Smooth muscle cell (in vitro differentiated cells): ENCODE measurements around the gene KCNA1. TPM values are rescaled to one million over a fixed set of nuclear protein-coding genes. Genes with fewer than 3 reads are reported as not detected.
"Not testable (repeated sequence)": the region's sequence is repeated elsewhere in the genome, so short reads cannot be mapped to it uniquely, and the experiment has no call there.

Experiments used
- DNase-seq: peaks from one replicate; lab custom pipeline; 2025; ENCODE audit not compliant: unreplicated experiment; lab: John Stamatoyannopoulos, UW
- H2AFZ ChIP-seq: fragments of 200-600 bp; sonication (generic); 2 replicates; pipeline ENCODE4 v1.6.0; 2016; ENCODE audit warnings: antibody characterized with exemption, low read depth, mild to moderate bottlenecking
- H3F3A ChIP-seq: fragments of 200-600 bp; sonication (generic); 2 replicates; pipeline ENCODE4 v1.6.0; 2017; ENCODE audit warnings: antibody characterized with exemption, low read depth
- H3K27ac ChIP-seq: fragments of 200-600 bp; sonication (generic); 2 replicates; pipeline ENCODE4 v1.5.1; 2016; ENCODE audit warnings: low read depth, mild to moderate bottlenecking
- H3K27me3 ChIP-seq: fragments of 200-600 bp; sonication (generic); 2 replicates; pipeline ENCODE4 v1.6.1; 2016; ENCODE audit warnings: low read depth, mild to moderate bottlenecking
- H3K36me3 ChIP-seq: fragments of 200-600 bp; sonication (generic); 2 replicates; pipeline ENCODE4 v1.5.1; 2016; ENCODE audit warnings: low read depth
- H3K4me1 ChIP-seq: fragments of 200-600 bp; sonication (generic); 2 replicates; pipeline ENCODE4 v1.5.1; 2016; ENCODE audit warnings: low read depth
- H3K4me2 ChIP-seq: fragments of 200-600 bp; sonication (generic); 2 replicates; pipeline ENCODE4 v1.6.0; 2016; ENCODE audit warnings: mild to moderate bottlenecking
- H3K4me3 ChIP-seq: fragments of 200-600 bp; sonication (generic); 2 replicates; pipeline ENCODE4 v1.5.1; 2016; ENCODE audit warnings: mild to moderate bottlenecking
- H3K79me2 ChIP-seq: fragments of 200-600 bp; sonication (generic); 2 replicates; pipeline ENCODE4 v1.6.0; 2016; ENCODE audit warnings: low read depth, mild to moderate bottlenecking
- H3K9ac ChIP-seq: fragments of 200-600 bp; sonication (generic); 2 replicates; pipeline ENCODE4 v1.6.0; 2016; ENCODE audit warnings: low read depth
- H3K9me3 ChIP-seq: fragments of 200-600 bp; sonication (generic); replicated peaks from 2 replicates; pipeline ENCODE4 v1.5.1; 2016; ENCODE audit warnings: low read depth
- H4K20me1 ChIP-seq: fragments of 200-600 bp; sonication (generic); 2 replicates; pipeline ENCODE4 v1.6.0; 2016; ENCODE audit warnings: low read depth
- WGBS: methylation state at CpG from one replicate; pipeline ENCODE4 v1.1.7; 2016; ENCODE audit warnings: low lambda C conversion rate; 5-methylcytosine and 5-hydroxymethylcytosine counted together
- polyA plus RNA-seq: library from polyadenylated mRNA; unstranded; fragments of >200 nt; fragmentation: Nextera tagmentation; extraction: Ambion mirVana; gene quantifications from 2 replicates; pipeline ENCODE4 v1.2.1, GENCODE V29; 2016
- total RNA-seq: library from RNA; depleted of rRNA; stranded (reverse); fragments of >200 nt; gene quantifications from 2 replicates; pipeline ENCODE4 v1.2.3, GENCODE V29; 2014
- TF ChIP-seq, protein P1 (sequence below): fragments of 200-600 bp; sonication (generic); IDR thresholded peaks from 2 replicates; pipeline ENCODE4 v1.5.1; 2017; ENCODE audit warnings: borderline replicate concordance, mild to moderate bottlenecking, antibody characterized with exemption; ENCODE audit not compliant: insufficient read depth, poor library complexity, severe bottlenecking

KCNA1 gene
- total and polyA plus RNA-seq, 2 experiments from 2014 or later: not detected

DNA sequence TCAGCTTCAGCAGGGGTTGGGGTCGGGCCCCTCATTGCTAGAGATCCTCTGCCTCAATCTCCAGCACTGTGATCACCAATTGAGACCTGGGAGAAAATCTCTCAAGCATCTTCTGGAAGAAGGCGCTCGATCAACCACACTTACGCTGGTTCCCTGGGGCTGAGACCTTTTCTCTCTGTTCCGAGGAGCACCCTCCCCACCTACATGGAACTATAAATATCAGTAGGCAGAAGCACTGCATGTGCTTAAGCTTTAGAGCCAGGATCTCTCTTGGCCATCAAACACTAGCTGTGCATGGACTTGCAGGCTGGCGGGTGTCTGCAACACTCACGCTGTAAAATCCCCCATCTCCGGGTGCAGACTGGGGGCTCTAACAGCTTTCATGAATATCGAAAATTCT, 38.2 kb upstream of the KCNA1 start:
- no peak overlapping the region for H2AFZ ChIP-seq
- H3K9me3 ChIP-seq: no peaks in the 10 kb centered on the region
- no peak overlapping the region for H3K4me2 ChIP-seq
- H3K4me1 ChIP-seq: no peaks in the 10 kb centered on the region
- no peak for DNase-seq
- no peaks in the 10 kb centered on the region for H3K36me3 ChIP-seq
- H3K4me3 ChIP-seq: no peak overlapping the region
- H3K9ac ChIP-seq: no peak overlapping the region
- no peaks in the 10 kb centered on the region for H4K20me1 ChIP-seq
- H3K27ac ChIP-seq: no peak overlapping the region
- TF ChIP-seq, protein P1, sequence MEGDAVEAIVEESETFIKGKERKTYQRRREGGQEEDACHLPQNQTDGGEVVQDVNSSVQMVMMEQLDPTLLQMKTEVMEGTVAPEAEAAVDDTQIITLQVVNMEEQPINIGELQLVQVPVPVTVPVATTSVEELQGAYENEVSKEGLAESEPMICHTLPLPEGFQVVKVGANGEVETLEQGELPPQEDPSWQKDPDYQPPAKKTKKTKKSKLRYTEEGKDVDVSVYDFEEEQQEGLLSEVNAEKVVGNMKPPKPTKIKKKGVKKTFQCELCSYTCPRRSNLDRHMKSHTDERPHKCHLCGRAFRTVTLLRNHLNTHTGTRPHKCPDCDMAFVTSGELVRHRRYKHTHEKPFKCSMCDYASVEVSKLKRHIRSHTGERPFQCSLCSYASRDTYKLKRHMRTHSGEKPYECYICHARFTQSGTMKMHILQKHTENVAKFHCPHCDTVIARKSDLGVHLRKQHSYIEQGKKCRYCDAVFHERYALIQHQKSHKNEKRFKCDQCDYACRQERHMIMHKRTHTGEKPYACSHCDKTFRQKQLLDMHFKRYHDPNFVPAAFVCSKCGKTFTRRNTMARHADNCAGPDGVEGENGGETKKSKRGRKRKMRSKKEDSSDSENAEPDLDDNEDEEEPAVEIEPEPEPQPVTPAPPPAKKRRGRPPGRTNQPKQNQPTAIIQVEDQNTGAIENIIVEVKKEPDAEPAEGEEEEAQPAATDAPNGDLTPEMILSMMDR: no peak
- H3K27me3 ChIP-seq: peaks cover 55% of the 10 kb centered on the region
- no peaks in the 10 kb centered on the region for H3K79me2 ChIP-seq
- 87% methylated on average over 9 of the region's 9 CpGs for WGBS
- no peaks in the 10 kb centered on the region for H3F3A ChIP-seq

DNA sequence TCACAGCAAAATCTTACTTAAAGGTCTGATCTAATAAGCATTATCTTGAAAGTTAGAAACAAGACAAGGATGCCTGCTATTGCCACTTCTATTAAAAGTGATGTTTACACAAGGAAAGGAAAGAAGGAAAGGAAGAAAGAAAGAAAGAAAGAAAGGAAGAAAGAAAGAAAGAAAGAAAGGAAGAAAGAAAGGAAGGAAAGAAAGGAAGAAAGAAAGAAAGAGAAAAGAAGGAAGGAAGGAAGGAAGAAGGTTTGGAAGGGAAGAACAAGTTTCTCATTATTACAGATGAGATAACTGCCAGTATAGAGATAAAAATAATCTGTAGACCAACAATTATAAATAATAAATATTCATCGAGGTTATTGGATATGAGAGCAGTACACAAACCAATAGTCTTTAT, 35.8 kb upstream of the KCNA1 start:
- Histone ChIP-seq H3K4me2 (no peak overlapping the region), H3K79me2 (no peaks in the 10 kb centered on the region), H2AFZ (no peak overlapping the region), H3K27me3 (peaks cover 53% of the 10 kb centered on the region), H3F3A (no peaks in the 10 kb centered on the region), H3K9ac (no peak overlapping the region), H3K9me3 (no peaks in the 10 kb centered on the region), H3K4me1 (no peaks in the 10 kb centered on the region), H4K20me1 (no peaks in the 10 kb centered on the region), H3K36me3 (no peaks in the 10 kb centered on the region), H3K27ac (no peak overlapping the region), H3K4me3 (no peak overlapping the region)
- DNase-seq: no peak
- WGBS: 74% methylated on average over 1 of the region's 1 CpG
- TF ChIP-seq, protein P1: no peak

DNA sequence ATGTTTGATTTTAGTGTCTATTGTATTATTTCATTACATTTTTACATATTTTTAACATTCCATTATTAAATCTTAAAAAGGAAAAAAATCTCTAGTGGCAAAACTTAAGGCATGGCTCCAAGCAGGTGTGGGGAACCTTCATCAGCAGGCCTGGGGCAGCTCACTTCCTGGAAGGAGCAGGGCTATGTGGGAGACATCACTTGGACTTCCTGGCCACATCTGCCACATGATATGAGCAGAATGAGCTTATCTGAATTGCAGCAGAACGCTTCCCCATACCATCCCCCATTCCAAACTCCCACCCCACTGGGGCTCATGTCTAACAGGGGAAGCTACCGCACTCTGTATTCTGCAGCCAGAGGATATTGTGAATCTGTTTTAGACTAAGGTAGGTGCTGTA, 35.0 kb upstream of the KCNA1 start:
- 85% methylated on average over 2 of the region's 2 CpGs for WGBS
- H3F3A ChIP-seq: no peaks in the 10 kb centered on the region
- H3K4me2 ChIP-seq: no peak overlapping the region
- H3K36me3 ChIP-seq: no peaks in the 10 kb centered on the region
- H3K9me3 ChIP-seq: peaks cover under 1% of the 10 kb centered on the region
- TF ChIP-seq, protein P1: no peak
- no peak overlapping the region for H2AFZ ChIP-seq
- no peaks in the 10 kb centered on the region for H4K20me1 ChIP-seq
- no peak overlapping the region for H3K4me3 ChIP-seq
- no peaks in the 10 kb centered on the region for H3K4me1 ChIP-seq
- H3K9ac ChIP-seq: no peak overlapping the region
- H3K27me3 ChIP-seq: peaks cover 53% of the 10 kb centered on the region
- no peaks in the 10 kb centered on the region for H3K79me2 ChIP-seq
- no peak for DNase-seq
- no peak overlapping the region for H3K27ac ChIP-seq

DNA sequence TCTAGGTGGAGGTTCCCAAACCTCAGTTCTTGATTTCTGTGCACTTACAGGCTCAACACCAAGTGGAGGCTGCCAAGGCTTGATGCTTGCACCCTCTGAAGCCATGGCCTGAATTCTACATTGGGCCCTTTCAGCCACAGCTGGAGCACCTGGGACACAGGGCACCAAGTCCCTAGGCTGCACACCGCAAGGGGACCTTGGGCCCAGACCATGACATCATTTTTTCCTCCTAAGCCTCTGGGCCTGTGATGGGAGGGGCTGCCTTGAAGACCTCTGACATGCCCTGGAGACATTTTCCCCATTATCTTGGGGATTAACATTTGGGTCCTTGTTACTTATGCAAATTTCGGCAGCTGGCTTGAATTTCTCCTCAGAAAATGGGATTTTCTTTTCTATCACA, 30.2 kb upstream of the KCNA1 start:
- H3K36me3 ChIP-seq, H3F3A ChIP-seq, H4K20me1 ChIP-seq, H3K27ac ChIP-seq, H3K9me3 ChIP-seq, H3K4me1 ChIP-seq, H2AFZ ChIP-seq, H3K4me2 ChIP-seq, H3K79me2 ChIP-seq, H3K9ac ChIP-seq, H3K4me3 ChIP-seq, DNase-seq: not testable (repeated sequence)
- peaks cover 33% of the 10 kb centered on the region for H3K27me3 ChIP-seq
- WGBS: 92% methylated on average over 2 of the region's 2 CpGs
